Mucosa of descending colon (tissue), 3 donors: Measurements from ENCODE around the gene SH3RF3. TPM values are rescaled to one million over a fixed set of nuclear protein-coding genes. Genes with fewer than 3 reads are reported as not detected.
A peak's percentile ranks its signal among the peaks of the same experiment; 100 is the strongest.

ENCODE experiments used
- ATAC-seq: fragments of 200-7000 bp; cut with Tn5 transposase; one replicate; pipeline ENCODE4 v1.9.1; 2020; ENCODE audit warnings: mild to moderate bottlenecking, moderate library complexity
- DNase-seq, 3 donors: peaks; one replicate each; pipeline ENCODE4 v3.0.0-alpha.2; 2020
- H3K36me3 ChIP-seq: fragments of 200-600 bp; one replicate; pipeline ENCODE4 v1.8.0; 2021; ENCODE audit warnings: low read depth, mild to moderate bottlenecking
- H3K4me1 ChIP-seq: fragments of 200-600 bp; one replicate; pipeline ENCODE4 v1.8.0; 2021; ENCODE audit warnings: low read depth, mild to moderate bottlenecking
- H3K4me3 ChIP-seq: fragments of 200-600 bp; one replicate; pipeline ENCODE4 v1.8.0; 2021; ENCODE audit warnings: mild to moderate bottlenecking
- H3K9me3 ChIP-seq: fragments of 200-600 bp; one replicate; pipeline ENCODE4 v1.8.0; 2021; ENCODE audit warnings: mild to moderate bottlenecking
- intact Hi-C, 2 donors: fragments of 100-400 bp; cut with DNase I in 1 of 2; cut with micrococcal nuclease in 1 of 2; formaldehyde crosslinking; loops; one replicate each; pipeline versions ENCODE4 v1.11.0 to v1.11.1; 2022; cut with DNase I, micrococcal nuclease
- total RNA-seq, 3 donors: library from RNA; stranded (reverse); fragmentation: NEBNext Ultra II Directional in 2 of 3; extraction: Animal tissue kit (Norgen Biotek cat#: 25700) in 2 of 3; gene quantifications; one replicate each; pipeline versions ENCODE4 v1.2.1 to v1.2.4, GENCODE V29; 2021 to 2023
- TF ChIP-seq, protein P1 (sequence below): fragments of 200-600 bp; IDR thresholded peaks from one replicate; pipeline ENCODE4 v1.8.0; 2022; ENCODE audit warnings: antibody characterized with exemption, mild to moderate bottlenecking
- donor health status: DM: no; HTN: no; CAD: no; lungs with moderate emphysema.
- donor health status: DM: no; HTN: no; CAD: no.
- donor health status: DM: no; HTN: yes; CAD: no.

Gene SH3RF3
- total RNA-seq, 3 donors from 2014 or later: 1.9 to 3.7 (median 3.0) TPM

DNA sequence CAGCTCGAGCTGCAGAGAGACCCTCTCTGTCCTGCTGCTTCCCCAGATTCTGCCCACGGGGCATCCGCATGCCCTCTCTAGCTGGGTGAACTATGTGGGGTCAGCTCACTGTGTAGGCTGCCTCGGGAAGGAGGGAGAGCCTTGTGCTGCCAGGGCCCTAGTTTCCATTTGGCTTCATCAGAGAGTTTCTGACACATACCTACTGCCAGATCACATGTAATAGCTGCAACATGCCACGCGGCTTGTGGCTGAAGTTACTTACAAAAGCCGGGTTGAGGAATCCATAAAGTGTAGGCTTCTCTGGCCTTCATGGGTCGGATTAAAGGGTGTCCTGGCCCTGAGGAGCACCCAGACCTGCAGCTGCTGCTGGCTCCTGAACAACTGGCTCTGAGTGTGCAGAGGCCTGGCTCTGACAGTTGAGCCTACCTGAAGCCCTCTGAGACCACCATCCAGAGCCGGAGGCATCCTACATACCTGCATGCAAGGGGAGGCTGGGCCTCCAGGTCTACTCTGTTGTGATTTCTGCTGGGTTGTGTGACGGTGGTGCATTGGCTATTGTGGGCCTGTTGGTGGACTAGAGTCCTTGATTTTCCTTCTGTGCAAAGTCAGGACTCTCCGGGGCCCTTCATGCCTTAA, 130.0 kb downstream of the SH3RF3 start:
- DNase-seq: no peak
- H3K4me3 ChIP-seq: no peak overlapping the region
- ATAC-seq: no peak
- TF ChIP-seq, protein P1, sequence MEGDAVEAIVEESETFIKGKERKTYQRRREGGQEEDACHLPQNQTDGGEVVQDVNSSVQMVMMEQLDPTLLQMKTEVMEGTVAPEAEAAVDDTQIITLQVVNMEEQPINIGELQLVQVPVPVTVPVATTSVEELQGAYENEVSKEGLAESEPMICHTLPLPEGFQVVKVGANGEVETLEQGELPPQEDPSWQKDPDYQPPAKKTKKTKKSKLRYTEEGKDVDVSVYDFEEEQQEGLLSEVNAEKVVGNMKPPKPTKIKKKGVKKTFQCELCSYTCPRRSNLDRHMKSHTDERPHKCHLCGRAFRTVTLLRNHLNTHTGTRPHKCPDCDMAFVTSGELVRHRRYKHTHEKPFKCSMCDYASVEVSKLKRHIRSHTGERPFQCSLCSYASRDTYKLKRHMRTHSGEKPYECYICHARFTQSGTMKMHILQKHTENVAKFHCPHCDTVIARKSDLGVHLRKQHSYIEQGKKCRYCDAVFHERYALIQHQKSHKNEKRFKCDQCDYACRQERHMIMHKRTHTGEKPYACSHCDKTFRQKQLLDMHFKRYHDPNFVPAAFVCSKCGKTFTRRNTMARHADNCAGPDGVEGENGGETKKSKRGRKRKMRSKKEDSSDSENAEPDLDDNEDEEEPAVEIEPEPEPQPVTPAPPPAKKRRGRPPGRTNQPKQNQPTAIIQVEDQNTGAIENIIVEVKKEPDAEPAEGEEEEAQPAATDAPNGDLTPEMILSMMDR: no peak
- no peaks in the 10 kb centered on the region for H3K36me3 ChIP-seq
- intact Hi-C loops: no loop called here
- peaks cover 10% of the 10 kb centered on the region for H3K4me1 ChIP-seq
- no peaks in the 10 kb centered on the region for H3K9me3 ChIP-seq

DNA sequence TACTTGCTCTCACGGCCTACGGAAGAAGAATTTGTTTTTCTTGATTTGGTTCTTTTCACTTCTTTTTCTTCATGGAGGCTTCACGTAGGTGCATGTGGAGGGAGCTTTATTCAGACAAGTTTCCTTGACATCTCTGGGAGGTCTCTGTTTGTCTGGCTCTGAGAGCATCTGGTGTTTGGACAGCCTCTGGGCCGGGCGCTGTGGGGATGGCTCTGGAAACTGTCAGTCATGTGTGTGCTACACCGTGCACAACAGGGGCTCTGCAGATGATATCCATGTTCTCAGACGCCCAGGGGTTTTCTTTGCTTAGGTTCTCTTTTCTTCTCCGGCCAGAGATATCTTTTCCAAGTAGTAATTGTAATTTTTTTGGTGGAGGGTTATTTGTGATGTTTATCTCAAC, 130.7 kb downstream of the SH3RF3 start:
- no peaks in the 10 kb centered on the region for H3K36me3 ChIP-seq
- TF ChIP-seq, protein P1: no peak
- no peak for ATAC-seq
- H3K9me3 ChIP-seq: no peaks in the 10 kb centered on the region
- DNase-seq: no peak
- no peak overlapping the region for H3K4me3 ChIP-seq
- intact Hi-C loops: no loop called here
- H3K4me1 ChIP-seq: peaks cover 10% of the 10 kb centered on the region

DNA sequence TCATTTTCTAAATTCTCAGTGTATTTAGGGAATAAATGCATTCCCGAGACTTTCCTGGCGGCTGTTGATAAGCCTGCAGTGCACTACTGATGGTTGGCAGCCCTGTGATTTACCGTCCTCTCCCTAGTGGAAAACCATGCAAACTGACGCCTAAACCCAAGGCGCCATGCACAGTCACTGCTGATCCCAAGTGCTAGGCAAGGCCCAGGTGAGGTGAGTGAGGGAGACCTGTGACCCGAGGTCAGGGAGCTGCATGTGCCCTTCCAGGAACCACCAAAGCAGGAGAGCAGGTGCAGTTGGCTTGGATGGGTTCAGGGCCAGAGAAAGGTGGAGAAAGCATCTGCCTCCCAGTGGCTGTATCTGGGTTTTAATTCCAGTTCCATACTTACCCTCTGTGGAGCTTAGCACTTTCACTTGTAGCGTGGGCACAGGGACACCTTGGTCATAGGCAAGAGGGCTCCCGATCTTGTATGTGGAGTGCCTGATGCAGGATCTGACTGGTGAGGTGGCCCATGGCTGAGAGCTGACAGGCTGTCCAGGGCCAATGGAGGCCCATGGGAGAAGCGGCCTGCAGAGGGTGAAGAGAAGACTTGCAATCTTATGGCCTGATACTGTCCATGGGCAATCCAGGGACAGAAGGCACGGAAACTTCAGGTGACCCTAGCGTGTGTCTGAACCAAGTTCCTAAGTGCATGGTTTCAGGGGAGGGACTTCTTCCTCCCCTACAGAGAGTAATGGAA, 131.3 kb downstream of the SH3RF3 start:
- intact Hi-C loops: no loop called here
- ATAC-seq: no peak
- Histone ChIP-seq H3K36me3 (no peaks in the 10 kb centered on the region), H3K4me1 (peaks cover 10% of the 10 kb centered on the region), H3K9me3 (no peaks in the 10 kb centered on the region), H3K4me3 (no peak overlapping the region)
- no peak for DNase-seq
- TF ChIP-seq, protein P1: no peak

DNA sequence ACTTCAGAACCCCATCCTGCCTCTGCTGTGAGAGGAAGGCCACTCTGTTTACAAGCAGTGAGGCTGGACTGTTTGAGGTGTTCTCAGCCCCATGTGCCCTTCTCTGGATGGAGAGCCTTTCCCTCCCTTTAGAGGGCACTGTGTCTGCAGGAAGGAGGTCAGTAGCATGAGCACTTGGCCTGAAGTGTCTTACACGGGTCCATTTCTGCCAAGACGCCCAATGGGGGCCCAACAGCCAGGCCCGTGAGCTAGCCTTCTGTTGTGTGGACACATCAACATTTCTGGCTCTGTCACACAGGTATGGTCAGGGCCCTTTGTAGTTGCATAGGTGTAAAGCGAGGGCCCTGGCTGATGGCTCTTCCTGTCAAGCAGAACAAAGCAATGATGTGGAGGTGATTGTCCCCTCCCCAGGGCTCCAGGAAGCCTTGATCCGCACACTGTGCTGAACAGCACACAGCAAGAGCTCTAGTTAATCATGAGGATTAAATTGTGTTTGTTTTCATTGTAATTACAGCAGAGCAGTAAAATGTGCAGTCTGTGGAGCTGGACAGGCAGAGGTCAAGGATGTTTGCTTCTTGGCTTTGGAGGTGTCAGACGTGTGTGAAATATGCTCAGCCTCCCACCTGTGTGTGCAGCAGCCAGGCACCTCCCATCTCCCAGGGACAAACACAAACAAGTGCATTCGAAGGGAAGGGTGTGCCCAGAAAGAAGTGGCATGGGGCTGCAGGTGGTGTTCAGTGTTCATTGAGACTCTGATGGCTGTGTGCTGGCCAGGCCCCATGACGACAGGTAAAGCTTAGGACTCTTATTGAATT, 132.1 kb downstream of the SH3RF3 start:
- no peaks in the 10 kb centered on the region for H3K36me3 ChIP-seq
- intact Hi-C loops: no loop called here
- TF ChIP-seq, protein P1: no peak
- no peak overlapping the region for H3K4me3 ChIP-seq
- peak; percentile 79 for ATAC-seq
- peak in 2 of 3 donors; percentile 42 to 47 for DNase-seq
- no peaks in the 10 kb centered on the region for H3K9me3 ChIP-seq
- H3K4me1 ChIP-seq: peaks cover 10% of the 10 kb centered on the region

DNA sequence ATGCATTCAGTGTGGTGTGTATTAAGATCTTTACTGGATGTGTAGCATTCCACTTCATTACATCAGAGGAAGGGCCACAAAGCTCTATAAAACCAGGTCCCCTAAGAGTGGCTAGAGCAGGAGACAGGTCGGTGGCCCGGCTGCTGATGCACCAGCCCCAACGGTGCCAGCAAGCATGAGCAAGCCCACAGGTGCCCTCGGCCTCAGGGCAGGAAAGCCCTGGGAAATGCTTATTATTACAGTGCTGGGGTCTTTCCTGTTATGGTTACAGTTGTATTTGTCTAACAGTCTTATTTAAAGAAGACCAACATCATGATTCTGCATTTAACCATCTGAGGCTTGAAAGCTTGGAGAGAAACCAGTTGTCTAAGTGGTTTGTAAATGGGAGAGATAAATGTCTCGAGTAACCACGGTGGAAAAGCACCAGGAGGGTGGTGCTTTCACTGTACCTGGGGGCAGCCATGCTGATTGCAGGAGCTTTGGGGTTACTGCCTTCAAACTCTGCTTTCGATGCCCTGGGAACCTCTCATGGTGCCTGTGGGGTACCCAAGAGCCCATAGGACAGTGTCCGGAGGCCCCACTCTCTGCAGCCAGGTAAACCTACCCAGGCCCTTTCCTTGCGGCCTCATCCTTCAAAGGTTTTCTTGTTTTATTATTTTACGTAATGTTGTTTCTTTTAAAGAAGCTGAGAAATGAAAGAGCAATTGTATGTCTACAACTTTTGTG, 133.1 kb downstream of the SH3RF3 start:
- TF ChIP-seq, protein P1: no peak
- no peaks in the 10 kb centered on the region for H3K36me3 ChIP-seq
- intact Hi-C loops: no loop called here
- no peak overlapping the region for H3K4me3 ChIP-seq
- H3K4me1 ChIP-seq: peaks cover 10% of the 10 kb centered on the region
- H3K9me3 ChIP-seq: no peaks in the 10 kb centered on the region
- DNase-seq (no peak), ATAC-seq (no peak)
